Upper lobe of left lung (tissue), 6 donors: Measurements from ENCODE around the gene PRDM12. TPM values are rescaled to one million over a fixed set of nuclear protein-coding genes. Genes with fewer than 3 reads are reported as not detected.

Experiments
- ATAC-seq, 2 donors: fragments of 200-7000 bp; cut with Tn5 transposase; one replicate each; pipeline ENCODE4 v1.9.1; 2022; ENCODE audit warnings: mild to moderate bottlenecking in 2 of 2, moderate library complexity in 2 of 2; ENCODE audit not compliant: low FRiP score in 2 of 2
- DNase-seq, 2 donors: peaks; one replicate each; pipeline ENCODE4 v3.0.0-alpha.2; 2019 to 2020
- H3K27ac ChIP-seq, 4 donors: fragments of 200-600 bp; sonication (generic); one replicate each; pipeline ENCODE4 v1.5.1; 2016 to 2019
- H3K27me3 ChIP-seq, 4 donors: fragments of 200-600 bp; sonication (generic); one replicate each; pipeline ENCODE4 v1.5.1; 2017 to 2019
- H3K36me3 ChIP-seq, 4 donors: fragments of 200-600 bp; sonication (generic); one replicate each; pipeline ENCODE4 v1.5.1; 2016 to 2019
- H3K4me1 ChIP-seq, 4 donors: fragments of 200-600 bp; sonication (generic); one replicate each; pipeline ENCODE4 v1.5.1; 2018 to 2019
- H3K4me3 ChIP-seq, 4 donors: fragments of 200-600 bp; sonication (generic); one replicate each; pipeline ENCODE4 v1.5.1; 2017 to 2019; ENCODE audit warnings: mild to moderate bottlenecking in 2 of 4, moderate library complexity in 1 of 4
- H3K9me3 ChIP-seq, 4 donors: fragments of 200-600 bp; sonication (generic); one replicate each; pipeline ENCODE4 v1.5.1; 2018 to 2019
- EP300 ChIP-seq, 4 donors: sonication (generic); formaldehyde crosslinking; IDR thresholded peaks; one replicate each; pipeline ENCODE4 v1.5.1; 2017; ENCODE audit warnings: antibody characterized with exemption in 4 of 4, control low read depth in 2 of 4
- POLR2A ChIP-seq, 4 donors: fragments of 450-650 bp; IDR thresholded peaks; one replicate each; pipeline ENCODE4 v1.5.1; 2016 to 2017; ENCODE audit warnings: antibody characterized with exemption in 4 of 4, mild to moderate bottlenecking in 2 of 4
- POLR2AphosphoS5 ChIP-seq, 2 donors: sonication (generic); formaldehyde crosslinking; IDR thresholded peaks; one replicate each; pipeline ENCODE4 v1.5.1; 2017; ENCODE audit warnings: antibody characterized with exemption in 2 of 2
- WGBS, 2 donors: methylation state at CpG; one replicate each; pipeline ENCODE4 v1.1.5; 2017 to 2018; 5-methylcytosine and 5-hydroxymethylcytosine counted together
- total RNA-seq, 6 donors: library from RNA; depleted of rRNA in 4 of 6; stranded (reverse); fragments of >200 nt in 4 of 6; gene quantifications; one replicate each; pipeline versions ENCODE4 v1.1.0 to v1.2.1, GENCODE V29; 2016 to 2021
- TF ChIP-seq, protein P1 (sequence below), 6 experiments: fragments of 450-650 bp in 4 of 6; fragments of 200-600 bp in 2 of 6; sonication (generic) in 2 of 6; IDR thresholded peaks; one replicate each; pipeline ENCODE4 v1.5.1; 2016 to 2019; ENCODE audit warnings: antibody characterized with exemption in 6 of 6
- donor health status: DM: no; HTN: no; CAD: no; lungs with moderate emphysema.
- donor health status: DM: no; HTN: yes; CAD: no; lungs with severe emphysema.

The PRDM12 gene
- total RNA-seq, 6 donors from 2014 or later: 0.10 TPM; not detected in 5

DNA sequence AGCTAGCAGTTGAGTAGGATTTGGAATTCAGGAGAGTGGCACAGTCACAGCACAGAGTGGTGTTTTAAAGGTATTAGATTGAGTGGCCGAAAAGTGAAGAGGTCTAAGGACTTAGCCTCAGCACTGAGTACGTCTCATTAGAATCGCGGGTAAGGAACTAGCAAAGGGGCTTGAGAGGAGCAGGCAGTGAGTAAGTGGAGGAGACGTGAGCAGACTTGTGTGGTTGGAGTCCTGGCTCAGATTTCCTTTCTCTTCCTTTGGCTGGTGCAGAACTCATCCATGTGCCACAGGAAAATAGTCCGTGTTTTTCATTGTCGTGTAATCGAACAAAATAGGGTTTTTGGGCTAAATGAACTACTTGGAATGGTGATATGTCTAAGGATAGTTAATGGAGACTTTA, 32.6 kb downstream of the PRDM12 start:
- DNase-seq (no peak), ATAC-seq (no peak)
- H3K36me3 ChIP-seq: peaks cover 4 to 64% (median 35%) of the 10 kb centered on the region in 4 donors
- H3K9me3 ChIP-seq: no peaks in the 10 kb centered on the region
- H3K27ac ChIP-seq: no peak overlapping the region
- TF ChIP-seq, protein P1, sequence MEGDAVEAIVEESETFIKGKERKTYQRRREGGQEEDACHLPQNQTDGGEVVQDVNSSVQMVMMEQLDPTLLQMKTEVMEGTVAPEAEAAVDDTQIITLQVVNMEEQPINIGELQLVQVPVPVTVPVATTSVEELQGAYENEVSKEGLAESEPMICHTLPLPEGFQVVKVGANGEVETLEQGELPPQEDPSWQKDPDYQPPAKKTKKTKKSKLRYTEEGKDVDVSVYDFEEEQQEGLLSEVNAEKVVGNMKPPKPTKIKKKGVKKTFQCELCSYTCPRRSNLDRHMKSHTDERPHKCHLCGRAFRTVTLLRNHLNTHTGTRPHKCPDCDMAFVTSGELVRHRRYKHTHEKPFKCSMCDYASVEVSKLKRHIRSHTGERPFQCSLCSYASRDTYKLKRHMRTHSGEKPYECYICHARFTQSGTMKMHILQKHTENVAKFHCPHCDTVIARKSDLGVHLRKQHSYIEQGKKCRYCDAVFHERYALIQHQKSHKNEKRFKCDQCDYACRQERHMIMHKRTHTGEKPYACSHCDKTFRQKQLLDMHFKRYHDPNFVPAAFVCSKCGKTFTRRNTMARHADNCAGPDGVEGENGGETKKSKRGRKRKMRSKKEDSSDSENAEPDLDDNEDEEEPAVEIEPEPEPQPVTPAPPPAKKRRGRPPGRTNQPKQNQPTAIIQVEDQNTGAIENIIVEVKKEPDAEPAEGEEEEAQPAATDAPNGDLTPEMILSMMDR (IDR thresholded peaks at IDR 0.05): no peak
- TF ChIP-seq POLR2A (IDR thresholded peaks at IDR 0.05): no peak
- no peak for TF ChIP-seq POLR2AphosphoS5 (IDR thresholded peaks at IDR 0.05)
- 92% methylated on average over 8 of the region's 8 CpGs for WGBS, 2 donors
- H3K4me1 ChIP-seq: peaks cover 16 to 23% (median 18%) of the 10 kb centered on the region in 4 donors
- no peak overlapping the region for H3K4me3 ChIP-seq
- no peaks in the 10 kb centered on the region for H3K27me3 ChIP-seq

DNA sequence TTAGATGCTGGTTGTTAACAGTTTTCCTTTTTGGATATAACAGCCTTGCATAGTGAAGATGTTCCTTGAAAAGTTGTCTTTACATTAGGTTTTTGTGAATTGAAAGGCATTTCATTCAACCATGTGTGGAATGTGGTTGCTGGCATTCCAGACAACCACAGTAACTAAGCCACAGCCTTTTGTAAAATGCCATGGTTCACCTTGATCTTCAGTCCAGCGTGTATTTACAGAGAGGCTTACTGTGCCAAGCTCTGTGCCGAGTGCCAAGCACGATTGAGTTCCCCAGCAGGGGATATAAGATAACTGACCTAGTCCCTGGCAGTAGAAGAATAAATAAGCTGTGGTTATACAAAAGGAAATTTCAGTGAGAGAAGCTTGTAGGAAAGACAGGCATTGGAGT, 34.1 kb downstream of the PRDM12 start:
- WGBS, 2 donors: 73 to 90% methylated on average over 3 of the region's 3 CpGs
- no peak for ATAC-seq

DNA sequence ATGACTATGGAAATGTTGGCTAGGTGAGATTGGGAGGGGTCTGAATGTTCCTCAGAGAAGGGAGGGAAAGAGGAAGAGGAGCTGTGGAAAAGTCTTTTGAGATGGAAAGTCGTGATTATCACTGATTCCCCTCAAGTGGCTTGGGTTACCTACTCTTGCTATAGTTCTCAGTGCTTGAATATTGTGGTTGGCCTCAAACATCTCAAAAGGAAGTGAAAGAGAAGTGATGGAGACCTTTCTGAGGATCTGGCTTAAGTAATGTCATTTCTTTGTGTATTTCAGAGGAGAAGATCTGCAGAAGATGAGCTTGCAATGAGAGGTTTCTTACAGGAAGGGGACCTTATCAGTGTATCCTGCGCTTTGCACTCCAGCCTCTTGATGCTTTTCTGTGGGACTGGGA, 34.7 kb downstream of the PRDM12 start:
- TF ChIP-seq EP300 (IDR thresholded peaks at IDR 0.05) (no peak), POLR2AphosphoS5 (IDR thresholded peaks at IDR 0.05) (no peak), POLR2A (IDR thresholded peaks at IDR 0.05) (no peak)
- TF ChIP-seq, protein P1 (IDR thresholded peaks at IDR 0.05): no peak
- DNase-seq (no peak), ATAC-seq (no peak)
- no peak overlapping the region for H3K27ac ChIP-seq
- no peaks in the 10 kb centered on the region for H3K9me3 ChIP-seq
- WGBS, 2 donors: 79 to 84% methylated on average over 2 of the region's 2 CpGs
- H3K36me3 ChIP-seq: peaks cover 13 to 84% (median 51%) of the 10 kb centered on the region in 4 donors
- H3K4me3 ChIP-seq: no peak overlapping the region
- H3K4me1 ChIP-seq: peaks cover 10 to 14% (median 12%) of the 10 kb centered on the region in 4 donors
- H3K27me3 ChIP-seq: no peaks in the 10 kb centered on the region

More for the DNA sequence above, 34.1 kb downstream of the PRDM12 start:
- Histone ChIP-seq H3K36me3 (peaks cover 8 to 79% (median 46%) of the 10 kb centered on the region in 4 donors), H3K27ac (no peak overlapping the region), H3K4me3 (no peak overlapping the region), H3K27me3 (no peaks in the 10 kb centered on the region), H3K9me3 (no peaks in the 10 kb centered on the region), H3K4me1 (peaks cover 10 to 16% (median 14%) of the 10 kb centered on the region in 4 donors)
- TF ChIP-seq EP300 (IDR thresholded peaks at IDR 0.05): no peak
- TF ChIP-seq, protein P1 (IDR thresholded peaks at IDR 0.05): no peak
- TF ChIP-seq POLR2A (IDR thresholded peaks at IDR 0.05): no peak
- TF ChIP-seq POLR2AphosphoS5 (IDR thresholded peaks at IDR 0.05): no peak
- no peak for DNase-seq

DNA sequence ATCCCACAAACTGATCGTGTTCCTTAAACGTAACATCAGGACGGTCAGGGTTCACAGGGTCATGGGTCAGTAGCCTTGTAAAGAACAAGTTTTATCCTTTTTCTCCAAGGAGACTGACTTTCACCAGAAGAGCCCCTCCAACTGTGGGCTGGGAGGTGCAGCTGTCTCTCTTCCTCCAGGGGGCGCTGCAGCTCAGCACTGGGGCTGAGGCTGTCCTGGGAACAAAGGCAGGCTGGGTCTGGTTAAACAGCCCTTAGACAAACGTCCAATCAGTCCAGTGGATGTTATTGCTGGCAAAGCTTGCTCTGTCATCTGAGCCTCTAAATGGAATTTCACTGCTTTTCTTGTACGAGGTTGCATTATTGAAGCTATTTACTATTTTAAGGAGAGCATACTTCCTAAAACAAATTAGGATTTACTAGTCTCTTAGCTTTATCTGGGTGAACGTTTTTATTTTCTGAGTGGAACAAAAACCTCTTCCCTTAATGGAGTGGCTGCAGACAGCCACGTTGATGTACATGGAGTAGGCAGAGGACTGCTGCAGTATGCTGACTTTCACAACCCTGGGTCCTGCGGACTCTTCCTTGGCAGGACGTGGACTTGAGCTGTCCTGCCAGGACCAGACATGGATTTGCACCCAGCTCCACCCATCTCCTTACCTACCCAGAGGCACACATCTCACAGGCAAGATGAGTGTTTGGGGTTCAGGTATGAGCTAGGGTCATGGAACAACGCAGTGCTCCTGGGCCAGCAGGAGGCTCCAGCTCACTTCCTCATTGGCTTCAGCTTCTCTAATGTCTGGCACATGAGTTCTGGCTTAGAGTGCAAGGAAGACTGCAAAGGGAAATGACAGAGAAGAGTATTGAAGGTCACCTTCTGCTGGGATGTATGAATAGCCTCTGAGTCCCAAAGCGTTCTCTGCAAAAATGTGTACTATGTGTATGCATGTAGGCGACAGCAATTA, 36.9 kb downstream of the PRDM12 start:
- peak in 1 of 2 donors; percentile 61 for DNase-seq
- H3K27ac ChIP-seq: no peak overlapping the region
- no peak overlapping the region for H3K4me3 ChIP-seq
- H3K36me3 ChIP-seq: peaks cover 14 to 88% (median 53%) of the 10 kb centered on the region in 4 donors
- peak; percentile 80 to 91 for ATAC-seq
- no peaks in the 10 kb centered on the region for H3K27me3 ChIP-seq
- TF ChIP-seq POLR2A (IDR thresholded peaks at IDR 0.05) (no peak), EP300 (IDR thresholded peaks at IDR 0.05) (no peak), POLR2AphosphoS5 (IDR thresholded peaks at IDR 0.05) (no peak)
- TF ChIP-seq, protein P1 (IDR thresholded peaks at IDR 0.05): peak; percentile 67 to 94 (median 82)
- no peaks in the 10 kb centered on the region for H3K4me1 ChIP-seq
- no peaks in the 10 kb centered on the region for H3K9me3 ChIP-seq
- 62 to 68% methylated on average over 12 to 13 of the region's 13 CpGs for WGBS, 2 donors
